Activated T-cell treated with anti-CD3 and anti-CD28 coated beads for 24 hours (primary cell): ENCODE data around the gene KANK2.
"Not testable (repeated sequence)": the region's sequence is repeated elsewhere in the genome, so short reads cannot be mapped to it uniquely, and the experiment has no call there.

Source experiments
- DNase-seq: peaks from one replicate; pipeline ENCODE4 v3.0.0-alpha.2; 2020; ENCODE audit warnings: low read depth

Gene KANK2

GRCh38 chr19:11196406-11197287, 698 bp downstream of the KANK2 start:
- DNase-seq = no peak

GRCh38 chr19:11195681-11196080, 1.7 kb downstream of the KANK2 start:
- DNase-seq = no peak

GRCh38 chr19:11194656-11195558, 2.4 kb downstream of the KANK2 start:
- no peak for DNase-seq

GRCh38 chr19:11194173-11194572, 3.2 kb downstream of the KANK2 start:
- no peak for DNase-seq

GRCh38 chr19:11192957-11193939, 4.1 kb downstream of the KANK2 start:
- no peak for DNase-seq

- no peak for DNase-seq
These were observed 5.4 kb downstream of the KANK2 start for GRCh38 chr19:11191934-11192333.

- DNase-seq = no peak
These were observed 6.0 kb downstream of the KANK2 start for GRCh38 chr19:11191273-11191755.

- DNase-seq = no peak
These were observed 6.8 kb downstream of the KANK2 start for GRCh38 chr19:11190501-11190900.

- DNase-seq = no peak
These were observed 9.9 kb downstream of the KANK2 start for GRCh38 chr19:11187441-11187840.

GRCh38 chr19:11182994-11183393, 14.4 kb downstream of the KANK2 start:
- no peak for DNase-seq

GRCh38 chr19:11181488-11181887, 15.9 kb downstream of the KANK2 start:
- DNase-seq = no peak

- DNase-seq = not testable (repeated sequence)
These were observed 16.4 kb downstream of the KANK2 start for GRCh38 chr19:11180975-11181374.

- no peak for DNase-seq
These were observed 17.0 kb downstream of the KANK2 start for GRCh38 chr19:11180346-11180745.

GRCh38 chr19:11179716-11180297, 17.5 kb downstream of the KANK2 start:
- DNase-seq = no peak

- DNase-seq = not testable (repeated sequence)
These were observed 18.2 kb downstream of the KANK2 start for GRCh38 chr19:11179145-11179465.

- DNase-seq = no peak
These were observed 19.8 kb downstream of the KANK2 start for GRCh38 chr19:11177592-11177991.

- DNase-seq = no peak
These were observed 20.7 kb downstream of the KANK2 start for GRCh38 chr19:11176466-11177193.

- DNase-seq = no peak
These were observed 21.4 kb downstream of the KANK2 start for GRCh38 chr19:11175920-11176319.

GRCh38 chr19:11174336-11174735, 23.0 kb downstream of the KANK2 start:
- DNase-seq = no peak

- no peak for DNase-seq
These were observed 23.7 kb downstream of the KANK2 start for GRCh38 chr19:11173516-11174155.
